Stimulated activated CD8-positive, alpha-beta memory T cell treated with anti-CD3 and anti-CD28 coated beads, Interleukin-4, amount 100 ng/mL, for 48 hours (primary cell): ENCODE measurements around the gene CWC22.
"Not testable (repeated sequence)": the region's sequence is repeated elsewhere in the genome, so short reads cannot be mapped to it uniquely, and the experiment has no call there.

Experiments used
- DNase-seq: peaks from one replicate; pipeline ENCODE4 v3.0.0-alpha.2; 2020

CWC22 gene

GRCh38 chr2:180002198-180002770 is 4.8 kb downstream of the CWC22 start:
- no peak for DNase-seq

- DNase-seq = no peak
Observed at GRCh38 chr2:180001726-180002125, 5.4 kb downstream of the CWC22 start.

- no peak for DNase-seq
Observed at GRCh38 chr2:180000434-180000833, 6.7 kb downstream of the CWC22 start.

GRCh38 chr2:179999000-179999399 is 8.1 kb downstream of the CWC22 start:
- no peak for DNase-seq

- DNase-seq = no peak
Observed at GRCh38 chr2:179995741-179996515, 11.2 kb downstream of the CWC22 start.

- DNase-seq = no peak
Observed at GRCh38 chr2:179991344-179991743, 15.8 kb downstream of the CWC22 start.

GRCh38 chr2:179990676-179991317 is 16.3 kb downstream of the CWC22 start:
- no peak for DNase-seq

GRCh38 chr2:179987916-179988315 is 19.2 kb downstream of the CWC22 start:
- DNase-seq = no peak

GRCh38 chr2:179985163-179985820 is 21.8 kb downstream of the CWC22 start:
- no peak for DNase-seq

GRCh38 chr2:179983250-179983932 is 23.7 kb downstream of the CWC22 start:
- DNase-seq = no peak

GRCh38 chr2:179981085-179981484 is 26.0 kb downstream of the CWC22 start:
- DNase-seq = no peak

- DNase-seq = no peak
Observed at GRCh38 chr2:179974761-179975160, 32.3 kb downstream of the CWC22 start.

- DNase-seq = no peak
Observed at GRCh38 chr2:179966778-179967394, 40.2 kb downstream of the CWC22 start.

GRCh38 chr2:179965291-179966258 is 41.5 kb downstream of the CWC22 start:
- no peak for DNase-seq

GRCh38 chr2:179963626-179964025 is 43.5 kb downstream of the CWC22 start:
- no peak for DNase-seq

- DNase-seq = not testable (repeated sequence)
Observed at GRCh38 chr2:179958251-179958650, 48.8 kb downstream of the CWC22 start.

- DNase-seq = no peak
Observed at GRCh38 chr2:179954026-179954425, 53.1 kb downstream of the CWC22 start.

- DNase-seq = no peak
Observed at GRCh38 chr2:179953359-179953758, 53.7 kb downstream of the CWC22 start.

GRCh38 chr2:179952658-179953057 is 54.4 kb downstream of the CWC22 start:
- DNase-seq = no peak

- no peak for DNase-seq
Observed at GRCh38 chr2:179951680-179952079, 55.4 kb downstream of the CWC22 start.

GRCh38 chr2:179950391-179950790 is 56.7 kb downstream of the CWC22 start:
- DNase-seq = no peak
